ENCODE measurements around the gene CR1.
"Not testable (repeated sequence)": the region's sequence is repeated elsewhere in the genome, so short reads cannot be mapped to it uniquely, and the experiment has no call there.

Gene CR1

DNA sequence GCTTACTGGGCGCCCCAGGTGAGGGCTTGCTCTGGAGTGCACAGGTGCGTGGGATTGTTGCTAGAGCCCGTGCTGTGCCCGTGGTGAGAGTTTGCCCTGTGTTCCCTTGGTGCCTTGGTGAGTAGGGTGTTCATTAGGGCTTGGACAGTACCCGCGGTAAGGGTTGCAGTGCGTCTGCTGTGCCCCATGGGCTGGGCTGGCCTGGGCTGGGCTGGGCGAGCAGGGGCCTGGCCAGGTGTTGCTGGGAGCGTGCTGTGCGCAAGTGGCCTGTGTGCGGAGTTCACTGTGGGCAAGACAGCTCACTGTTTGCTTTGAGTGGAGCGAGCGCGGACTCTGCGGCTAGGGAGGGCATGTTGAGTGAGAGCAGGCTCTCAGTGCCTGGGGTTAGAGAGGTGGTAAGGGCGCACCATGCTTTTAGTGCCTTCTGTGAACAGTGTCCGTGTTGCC is 149.7 kb downstream of the CR1 start:
- DNase-seq: no peak

- no peak for DNase-seq
Observed at GRCh38 chr1:207646171-207646570, 150.2 kb downstream of the CR1 start.

DNA sequence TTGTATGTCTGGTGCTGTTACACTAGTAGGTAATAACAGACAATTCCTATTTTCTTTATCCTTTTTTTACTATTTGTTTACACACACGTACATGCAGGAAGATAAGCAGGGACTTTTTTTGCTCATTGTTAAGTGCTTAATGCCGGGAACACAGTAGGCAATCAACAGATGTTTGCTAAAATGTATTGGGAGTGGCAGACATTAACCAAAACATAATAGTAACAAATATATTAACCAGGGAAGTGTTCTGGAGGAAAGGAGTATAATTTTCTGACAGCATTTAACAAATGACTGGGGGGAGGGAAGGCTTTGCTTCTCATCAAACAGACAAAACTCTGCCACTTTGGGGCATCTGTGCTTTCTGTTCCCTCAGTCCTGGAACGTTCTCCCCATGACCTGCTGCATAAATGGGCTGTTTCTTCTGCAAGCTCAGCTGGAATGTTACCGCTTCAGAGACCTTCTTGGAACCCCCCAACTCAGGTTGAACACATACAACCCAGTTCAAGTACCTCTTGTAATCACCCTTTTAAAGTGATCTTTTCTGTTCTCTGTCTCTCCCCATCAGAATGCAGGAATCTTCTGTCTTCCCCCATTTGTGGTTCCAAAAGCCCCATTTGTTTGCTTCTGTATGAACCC is 151.1 kb downstream of the CR1 start:
- DNase-seq: no peak

DNA sequence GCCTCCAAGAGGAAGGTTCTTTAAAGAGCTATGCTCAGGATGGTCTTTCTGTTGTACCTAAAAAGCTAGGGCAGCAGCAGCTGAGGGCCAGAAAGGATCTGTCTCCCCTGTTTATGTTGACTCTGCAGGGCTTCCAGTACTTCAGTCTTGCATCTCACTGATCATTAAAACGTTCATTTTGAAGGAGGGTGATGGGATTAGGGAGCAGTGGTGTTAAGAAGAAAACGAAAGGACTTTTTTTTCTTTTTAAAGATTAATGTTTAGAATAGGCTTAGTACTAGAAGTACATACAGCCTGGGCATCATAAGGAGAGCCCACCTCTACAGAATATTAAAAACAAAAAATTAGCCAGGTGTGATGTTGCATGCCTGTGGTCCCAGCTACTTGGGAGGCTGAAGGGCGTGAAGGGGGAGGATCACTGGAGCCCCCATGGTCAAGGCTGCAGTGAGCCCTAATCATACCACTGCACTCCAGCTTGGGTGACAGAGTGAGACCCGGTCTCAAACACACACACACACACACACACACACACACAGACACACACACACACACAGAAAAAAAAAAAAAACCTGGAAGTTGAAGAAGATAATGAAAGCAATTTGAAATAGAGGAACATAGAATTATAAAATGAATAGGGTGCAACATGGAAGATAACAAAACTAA is 151.8 kb downstream of the CR1 start:
- DNase-seq: no peak

- no peak for DNase-seq
Observed at GRCh38 chr1:207648334-207649209, 152.6 kb downstream of the CR1 start.

GRCh38 chr1:207649210-207649753 is 153.3 kb downstream of the CR1 start:
- no peak for DNase-seq

DNA sequence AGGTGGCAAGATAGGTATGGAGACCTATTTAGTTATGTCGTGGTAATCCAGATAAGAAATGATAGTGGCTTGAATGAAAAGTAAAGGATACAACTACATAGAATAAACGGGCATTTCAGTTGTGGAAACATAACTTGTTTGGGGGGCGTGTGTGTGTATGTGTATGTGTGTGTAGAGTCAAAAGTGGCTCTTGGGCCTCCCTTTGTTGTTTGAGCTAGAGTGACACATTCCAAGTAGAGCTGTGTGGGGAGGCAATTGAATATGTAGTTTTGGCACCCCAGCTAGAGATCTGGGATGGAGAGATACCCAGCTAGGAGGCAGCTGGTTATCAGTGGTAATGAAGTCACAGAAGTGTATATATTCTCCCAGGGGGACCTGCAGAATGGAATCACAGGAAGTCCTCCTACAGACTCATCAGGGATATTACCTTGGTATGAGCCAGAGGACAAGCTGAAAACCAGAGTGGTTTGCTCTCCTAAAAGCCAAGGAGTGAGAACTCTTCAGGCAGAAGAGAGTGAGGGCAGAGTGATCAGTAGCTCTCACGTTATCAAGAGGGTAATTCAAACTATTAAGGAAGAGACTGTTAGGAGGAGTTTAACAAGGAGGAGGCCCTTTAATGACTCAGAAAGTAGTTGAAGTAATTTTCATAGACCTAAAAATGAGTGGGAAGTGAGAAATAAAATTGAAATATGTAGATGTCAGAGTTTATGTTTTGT is 154.1 kb downstream of the CR1 start:
- DNase-seq: no peak

GRCh38 chr1:207651583-207651982 is 155.6 kb downstream of the CR1 start:
- DNase-seq: no peak

DNA sequence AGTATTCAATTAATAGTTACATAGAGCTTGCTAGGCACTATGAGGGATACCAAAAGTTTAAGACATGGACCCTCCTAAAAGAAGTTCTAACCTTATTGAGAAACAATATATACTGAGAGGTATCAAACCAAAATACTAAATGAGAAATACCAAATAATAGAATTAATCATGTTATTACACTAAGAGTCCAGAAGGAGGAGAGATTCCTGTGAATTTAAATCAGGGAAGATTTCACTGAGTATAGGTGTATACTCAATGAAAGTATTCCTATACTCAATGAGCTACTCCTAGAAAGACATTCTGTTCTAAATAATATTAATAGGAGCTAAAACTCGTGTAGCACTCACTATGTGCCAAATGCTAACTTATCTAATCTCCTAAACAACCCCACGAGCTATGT is 158.4 kb downstream of the CR1 start:
- no peak for DNase-seq

GRCh38 chr1:207658408-207658807 is 162.5 kb downstream of the CR1 start:
- no peak for DNase-seq

- no peak for DNase-seq
Observed at GRCh38 chr1:207658904-207659485, 163.0 kb downstream of the CR1 start.

DNA sequence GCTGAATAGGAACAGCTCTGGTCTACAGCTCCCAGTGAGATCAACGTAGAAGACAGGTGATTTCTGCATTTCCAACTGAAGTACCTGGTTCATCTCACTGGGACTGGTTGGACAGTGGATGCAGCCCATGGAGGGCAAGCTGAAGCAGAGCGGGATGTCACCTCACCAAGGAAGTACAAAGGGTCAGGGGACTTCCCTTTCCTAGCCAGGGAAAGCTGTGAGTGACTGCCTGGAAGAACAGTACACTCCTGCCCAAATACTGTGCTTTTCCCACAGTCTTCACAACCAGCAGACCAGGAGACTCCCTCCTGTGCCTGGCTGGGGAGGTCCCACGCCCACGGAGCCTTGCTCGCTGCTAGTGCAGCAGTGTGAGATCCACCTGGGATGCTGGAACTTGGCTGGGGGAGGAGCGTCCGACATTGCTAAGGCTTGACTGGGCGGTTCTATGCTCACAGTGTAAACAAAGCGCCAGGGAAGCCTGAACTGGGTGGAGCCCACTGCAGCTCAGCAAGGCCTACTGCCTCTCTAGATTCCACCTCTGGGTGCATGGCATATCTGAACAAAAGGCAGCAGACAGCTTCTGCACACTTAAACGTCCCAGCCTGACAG is 163.7 kb downstream of the CR1 start:
- DNase-seq: no peak

DNA sequence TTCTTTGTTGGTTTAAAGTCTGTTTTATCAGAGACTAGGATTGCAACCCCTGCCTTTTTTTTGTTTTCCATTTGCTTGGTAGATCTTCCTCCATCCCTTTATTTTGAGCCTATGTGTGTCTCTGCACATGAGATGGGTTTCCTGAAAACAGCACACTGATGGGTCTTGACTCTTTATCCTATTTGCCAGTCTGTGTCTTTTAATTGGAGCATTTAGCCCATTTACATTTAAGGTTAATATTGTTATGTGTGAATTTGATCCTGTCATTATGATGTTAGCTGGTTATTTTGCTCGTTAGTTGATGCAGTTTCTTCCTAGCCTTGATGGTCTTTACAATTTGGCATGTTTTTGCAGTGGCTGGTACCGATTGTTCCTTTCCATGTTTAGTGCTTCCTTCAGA is 165.5 kb downstream of the CR1 start:
- DNase-seq: not testable (repeated sequence)

DNA sequence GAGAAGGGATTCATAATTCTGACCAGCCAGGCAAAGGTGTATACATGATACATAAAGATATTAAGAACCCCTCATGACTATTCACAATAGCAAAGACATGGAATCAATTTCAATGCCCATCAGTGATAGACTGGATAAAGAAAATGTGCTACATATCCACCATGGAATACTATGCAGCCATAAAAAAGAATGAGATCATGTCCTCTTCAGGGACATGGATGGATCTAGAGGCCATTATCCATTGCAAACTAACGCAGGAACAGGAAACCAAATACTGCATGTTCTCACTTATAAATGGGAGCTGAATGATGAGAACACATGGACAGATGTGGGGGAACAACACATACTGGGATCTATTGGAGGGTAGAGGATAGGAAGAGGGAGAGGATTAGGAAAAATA is 170.4 kb downstream of the CR1 start:
- DNase-seq: no peak

GRCh38 chr1:207669528-207670009 is 173.6 kb downstream of the CR1 start:
- DNase-seq: no peak

DNA sequence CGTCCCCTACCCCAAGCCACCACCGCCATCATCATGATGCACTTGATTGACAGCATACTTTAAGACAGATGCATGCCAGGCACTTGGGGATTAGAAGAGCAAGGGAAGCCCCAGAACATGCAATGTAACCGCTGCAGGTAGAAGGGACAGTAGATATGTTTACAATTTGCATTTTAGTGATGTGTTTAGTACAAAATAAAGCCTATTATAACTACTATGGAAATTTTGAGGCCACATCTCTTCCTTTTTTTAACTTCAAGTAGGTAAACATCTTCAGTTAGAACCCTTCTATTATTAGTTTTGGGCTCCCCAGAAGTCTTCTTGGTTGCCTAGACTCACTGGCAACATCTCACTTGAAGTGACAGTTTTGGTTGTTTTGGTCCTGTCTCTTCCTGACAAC is 174.2 kb downstream of the CR1 start:
- no peak for DNase-seq

DNA sequence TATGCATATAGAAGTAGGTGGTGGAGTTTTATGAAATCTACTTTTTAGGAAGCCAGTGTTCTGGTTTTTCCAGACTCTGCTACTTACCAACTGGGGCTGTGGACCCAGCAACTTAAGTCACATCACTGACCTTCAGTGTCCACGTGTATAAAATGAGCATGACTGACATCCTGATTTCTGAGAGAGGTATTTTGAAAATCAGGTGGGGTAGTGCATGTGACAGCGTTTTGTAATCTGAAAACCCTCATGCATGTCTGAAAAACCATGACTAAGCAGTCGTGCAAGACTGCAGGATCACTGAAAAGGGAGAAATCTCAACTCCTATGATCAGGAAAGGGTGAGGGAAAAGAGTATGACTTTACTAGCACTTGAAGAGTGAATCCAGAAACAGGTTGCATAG is 175.0 kb downstream of the CR1 start:
- DNase-seq: no peak

GRCh38 chr1:207672522-207673130 is 176.7 kb downstream of the CR1 start:
- no peak for DNase-seq

DNA sequence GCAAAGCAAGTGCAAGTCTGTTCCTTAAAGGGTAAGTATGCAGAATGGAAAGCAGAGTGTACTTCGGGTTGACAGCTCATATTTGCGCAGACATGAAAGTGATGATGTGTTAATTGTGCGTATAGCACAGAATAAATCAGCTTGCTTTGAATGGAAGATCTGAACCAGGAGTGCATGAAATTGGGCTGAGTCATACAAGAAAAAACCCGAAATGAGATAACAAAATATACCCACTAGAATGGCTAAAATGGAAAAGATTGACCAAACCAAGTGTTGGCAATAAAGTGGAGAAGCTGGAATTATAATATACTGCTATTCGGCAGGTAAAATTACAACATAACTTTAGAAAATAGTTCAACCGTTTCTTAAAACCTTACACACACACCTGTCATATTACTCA is 177.4 kb downstream of the CR1 start:
- DNase-seq: no peak

GRCh38 chr1:207676153-207676552 is 180.2 kb downstream of the CR1 start:
- DNase-seq: no peak

DNA sequence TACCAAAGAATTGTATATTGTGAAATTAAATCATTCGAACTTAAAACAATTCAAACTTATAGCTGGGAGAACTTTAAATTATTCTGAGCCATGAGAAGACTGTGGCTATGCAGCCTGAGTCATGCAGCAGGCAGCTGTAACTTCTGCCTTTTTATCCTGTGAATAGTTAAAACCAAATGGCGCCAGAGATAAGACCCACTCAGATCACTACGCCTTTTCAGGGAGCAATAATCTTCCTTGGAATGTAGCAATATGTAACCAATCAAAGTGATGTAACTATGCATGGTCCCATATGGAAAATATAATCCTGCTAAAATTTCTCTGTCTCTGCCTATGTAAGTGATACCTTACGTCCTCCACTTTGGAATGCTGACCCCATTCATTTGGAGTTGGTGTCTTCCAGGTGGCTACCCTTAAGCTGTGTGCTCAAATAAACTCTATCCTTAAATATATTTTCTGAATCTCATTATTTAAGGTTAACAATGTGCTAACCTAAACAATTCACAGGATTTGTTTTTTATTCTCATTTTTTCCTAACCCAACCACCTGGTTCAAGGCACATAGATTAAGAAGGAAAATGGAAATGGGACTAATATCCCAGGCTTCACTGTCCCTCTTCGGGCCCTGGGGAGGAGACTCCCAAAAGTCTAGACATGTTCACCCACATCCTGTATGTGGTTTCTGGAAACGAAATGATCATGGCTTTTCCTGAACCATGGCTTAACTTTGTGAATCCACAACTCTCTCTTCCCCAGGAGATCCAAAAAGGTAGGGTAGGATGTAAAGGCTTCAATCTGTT is 184.8 kb downstream of the CR1 start:
- not testable (repeated sequence) for DNase-seq
